CD4-positive, alpha-beta T cell treated with Interleukin-4 for 1 hour (primary cell): ENCODE data around the gene ELP2.
"Not testable (repeated sequence)": the region's sequence is repeated elsewhere in the genome, so short reads cannot be mapped to it uniquely, and the experiment has no call there.

Experiments used
- DNase-seq, 2 donors: peaks; one replicate each; pipeline ENCODE4 v3.0.0-alpha.2; 2020 to 2022

The ELP2 gene

DNA sequence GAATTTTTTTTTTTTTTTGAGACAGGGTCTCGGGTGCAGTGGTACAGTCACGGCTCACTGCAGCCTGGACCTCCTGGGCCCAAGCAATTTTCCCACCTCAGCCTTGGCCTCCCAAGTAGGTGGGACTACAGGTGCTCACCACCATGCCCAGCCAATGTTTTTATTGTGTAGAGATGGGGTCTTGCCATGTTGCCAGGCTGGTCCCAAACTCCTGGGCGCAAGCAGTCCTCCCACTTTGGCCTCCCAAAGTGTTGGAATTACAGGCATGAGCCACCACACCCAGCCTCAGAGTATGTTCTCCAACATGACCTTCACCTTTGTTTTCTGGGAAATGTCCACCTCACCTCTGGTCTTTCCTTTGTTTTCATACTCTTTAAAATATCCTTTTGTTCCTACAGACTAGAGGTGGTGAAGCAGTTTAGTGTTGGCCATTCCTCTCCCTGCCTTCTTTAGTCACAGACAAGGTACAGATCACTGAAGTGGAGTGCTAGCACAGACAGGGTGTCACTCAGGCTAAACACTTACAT is 38.1 kb downstream of the ELP2 start:
- no peak for DNase-seq

DNA sequence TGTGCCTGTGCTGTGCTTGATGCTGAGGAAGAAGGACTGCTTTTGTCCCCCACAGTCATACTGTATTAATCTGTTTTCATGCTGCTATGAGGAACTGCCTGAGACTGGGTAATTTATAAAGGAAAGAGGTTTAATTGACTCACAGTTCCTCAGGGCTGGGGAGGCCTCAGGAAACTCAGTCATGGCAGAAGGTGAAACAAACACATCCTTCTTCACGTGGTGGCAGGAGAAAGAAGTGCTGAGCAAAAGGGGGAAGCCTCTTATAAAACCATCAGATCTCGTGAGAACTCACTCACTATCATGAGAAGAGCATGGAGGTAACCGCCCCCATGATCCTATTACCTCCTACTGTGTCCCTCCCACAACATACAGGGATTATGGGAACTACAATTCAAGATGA is 38.6 kb downstream of the ELP2 start:
- DNase-seq = not testable (repeated sequence)

DNA sequence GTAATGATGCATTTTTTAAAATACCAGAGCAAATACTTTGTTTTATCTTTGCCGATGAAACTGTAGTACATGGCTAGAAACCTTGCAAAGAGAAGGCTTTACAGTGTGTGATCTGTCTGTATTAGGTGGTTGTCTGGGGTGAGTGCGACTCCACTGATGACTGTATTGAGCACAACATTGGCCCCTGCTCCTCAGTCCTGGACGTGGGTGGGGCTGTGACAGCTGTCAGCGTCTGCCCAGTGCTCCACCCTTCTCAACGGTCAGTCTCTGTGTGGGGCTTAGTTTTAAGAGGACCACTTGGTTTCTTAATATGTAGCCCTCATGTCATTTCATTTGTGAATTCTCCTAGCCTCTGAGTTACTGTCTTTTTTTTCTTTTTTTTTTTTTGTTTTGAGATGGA is 40.2 kb downstream of the ELP2 start:
- no peak for DNase-seq

DNA sequence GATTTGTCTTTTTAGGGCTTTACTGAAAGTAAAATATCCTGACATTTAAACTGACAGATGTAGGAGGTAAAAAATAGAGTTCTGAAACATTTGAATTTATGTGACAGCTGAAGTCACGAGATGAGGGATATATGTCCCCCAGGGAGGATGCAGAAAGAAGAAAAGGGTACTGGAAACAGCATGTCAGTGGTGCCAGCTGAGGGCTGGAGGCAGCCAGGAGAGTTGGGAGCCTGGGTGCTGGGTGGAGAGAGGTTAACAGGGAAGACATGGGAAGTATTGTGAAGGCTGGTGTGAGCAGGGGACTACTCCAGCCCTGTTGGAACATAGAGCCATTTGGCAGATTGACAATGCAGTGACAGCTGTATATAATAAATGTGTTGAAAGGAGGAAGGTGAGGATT is 45.8 kb downstream of the ELP2 start:
- no peak for DNase-seq

DNA sequence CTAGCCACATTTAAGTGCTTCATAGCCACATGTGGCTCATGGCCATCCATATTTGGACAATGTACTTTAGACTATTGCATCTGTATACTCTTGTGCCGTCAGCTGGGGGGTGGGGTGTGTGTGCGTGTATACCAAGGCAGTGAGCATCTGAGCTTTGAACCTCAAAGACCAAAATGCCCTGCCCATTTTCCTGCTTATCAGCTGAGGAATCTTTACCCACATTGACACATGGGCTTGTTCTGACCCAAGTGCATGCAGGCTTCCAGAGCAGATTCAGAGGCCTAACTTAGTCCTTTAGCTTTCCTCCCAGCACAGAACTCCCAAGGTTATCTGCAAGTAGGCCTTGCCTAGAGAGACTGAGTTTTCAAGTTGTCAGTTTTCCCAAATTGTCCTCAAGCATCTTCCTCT is 46.5 kb downstream of the ELP2 start:
- DNase-seq = no peak

DNA sequence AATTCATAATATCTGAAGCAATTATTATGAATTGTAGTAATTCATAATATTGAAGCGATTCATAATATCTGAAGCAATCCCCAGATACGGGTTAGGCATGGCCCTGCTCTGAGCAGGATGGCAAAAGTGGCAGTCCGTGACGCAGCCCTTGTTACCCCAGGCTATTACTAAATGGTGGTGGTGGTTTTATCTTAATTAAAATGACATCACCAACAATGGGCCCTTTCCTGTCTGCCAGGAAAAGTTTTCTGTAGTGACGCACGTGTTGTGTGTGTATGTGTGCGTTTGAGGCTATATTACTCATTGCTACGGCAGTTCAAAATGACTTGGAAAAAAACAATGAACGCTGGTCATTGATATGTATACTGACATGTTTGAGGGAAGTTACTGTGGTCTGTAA is 47.0 kb downstream of the ELP2 start:
- DNase-seq = no peak

DNA sequence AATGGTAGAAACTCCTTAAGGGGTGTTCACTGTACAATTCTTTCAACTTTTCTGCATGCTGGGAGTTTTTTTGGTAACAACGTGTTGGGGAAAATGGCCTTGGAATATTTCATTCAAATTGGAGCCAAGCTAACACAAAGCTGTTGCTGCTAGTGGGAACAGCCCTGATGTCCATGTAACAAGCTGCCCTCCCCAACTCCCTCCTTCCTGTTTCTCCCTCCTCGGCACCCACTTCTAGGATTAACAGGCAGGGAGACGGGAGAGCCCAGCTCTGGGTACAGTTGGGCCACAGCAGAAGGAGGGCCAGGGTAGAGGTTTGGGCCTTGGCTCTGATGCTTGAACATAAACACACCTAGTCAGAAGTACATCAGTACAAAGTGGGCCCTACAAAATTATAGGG is 48.2 kb downstream of the ELP2 start:
- no peak for DNase-seq

DNA sequence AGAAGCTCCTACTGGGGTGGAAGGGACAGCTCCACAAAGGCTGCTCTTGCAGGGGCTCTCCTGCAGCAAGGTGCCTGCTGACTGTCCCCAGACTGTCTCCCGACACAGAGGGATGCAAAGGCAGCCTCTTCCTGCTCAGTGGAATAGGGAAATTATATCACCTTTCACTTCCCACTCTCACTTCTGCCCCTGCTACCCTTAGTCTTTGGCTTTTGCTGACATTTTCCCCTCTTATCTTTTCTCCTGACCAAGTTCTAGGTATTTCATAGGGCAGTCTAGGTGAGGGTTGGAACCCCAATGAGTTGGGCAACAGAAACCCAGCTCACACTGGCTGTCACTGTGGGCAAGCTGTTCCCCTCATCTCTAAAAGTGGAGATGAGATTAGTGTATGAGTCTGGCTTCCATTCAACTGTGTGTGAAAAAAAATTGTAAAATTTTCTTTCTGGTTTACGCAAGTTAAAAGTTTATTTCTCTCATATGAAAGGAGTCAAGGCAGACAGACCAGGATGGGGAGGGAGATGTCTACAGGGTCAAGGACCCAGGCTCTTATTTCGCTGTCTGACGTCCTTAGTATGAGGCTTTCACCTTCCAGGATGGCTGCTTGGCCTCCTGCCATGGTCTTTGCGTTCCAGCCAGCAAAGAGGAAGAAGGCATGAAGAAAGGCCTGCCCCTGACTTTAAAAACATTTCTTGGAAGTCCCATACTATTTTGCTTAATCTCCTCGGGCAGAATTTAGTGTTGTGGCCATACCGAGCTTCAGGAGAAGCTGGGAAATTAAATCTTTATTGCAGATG is 50.1 kb downstream of the ELP2 start:
- DNase-seq = no peak

DNA sequence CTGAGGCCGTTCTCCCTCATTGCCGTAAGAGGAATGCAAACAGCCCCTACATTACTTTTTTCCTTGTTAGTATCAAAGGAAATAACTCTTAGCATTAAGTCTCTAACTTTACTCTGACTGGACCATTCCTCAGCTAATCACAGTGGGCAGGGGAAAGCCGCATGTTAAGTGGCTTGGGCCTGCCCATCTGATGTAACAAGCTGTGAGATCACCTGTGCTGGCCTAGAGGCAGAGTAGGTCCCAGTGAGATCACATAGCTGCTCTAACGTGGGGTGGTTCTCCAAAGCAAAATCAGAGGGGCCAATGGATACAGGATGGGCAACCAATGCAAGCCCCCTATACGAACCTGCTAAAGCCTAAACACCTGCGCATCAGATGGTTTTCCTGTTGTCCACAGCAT is 51.7 kb downstream of the ELP2 start:
- no peak for DNase-seq

DNA sequence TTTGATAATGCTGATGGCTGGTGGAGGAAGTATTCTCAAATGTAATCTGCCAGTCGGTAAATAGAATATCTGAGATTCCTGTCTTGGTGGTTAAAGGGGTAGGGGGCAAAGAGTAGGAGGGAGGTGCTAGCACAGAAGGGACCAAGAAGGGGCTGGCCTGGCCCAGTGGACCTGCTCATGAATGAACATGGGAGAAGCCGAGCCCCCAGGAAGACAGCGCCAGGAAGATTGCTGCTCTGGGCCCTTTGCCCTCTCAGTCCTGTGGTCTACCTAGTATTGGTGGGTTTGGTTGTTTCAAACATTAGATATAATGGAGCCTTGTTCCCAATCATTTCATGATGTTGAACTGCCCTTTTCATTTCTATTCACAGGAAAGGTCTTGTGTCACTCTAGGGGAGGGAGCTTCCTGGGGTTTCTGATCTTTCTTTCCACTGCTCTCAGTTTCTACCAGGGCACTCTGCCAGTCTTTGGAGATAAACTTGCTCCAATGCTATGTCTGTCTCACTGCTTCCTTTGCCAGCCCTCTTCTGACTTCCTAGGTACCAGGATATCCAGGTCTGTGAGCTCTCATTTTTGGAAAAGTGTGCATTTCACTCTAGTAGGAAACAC is 52.3 kb downstream of the ELP2 start:
- no peak for DNase-seq

DNA sequence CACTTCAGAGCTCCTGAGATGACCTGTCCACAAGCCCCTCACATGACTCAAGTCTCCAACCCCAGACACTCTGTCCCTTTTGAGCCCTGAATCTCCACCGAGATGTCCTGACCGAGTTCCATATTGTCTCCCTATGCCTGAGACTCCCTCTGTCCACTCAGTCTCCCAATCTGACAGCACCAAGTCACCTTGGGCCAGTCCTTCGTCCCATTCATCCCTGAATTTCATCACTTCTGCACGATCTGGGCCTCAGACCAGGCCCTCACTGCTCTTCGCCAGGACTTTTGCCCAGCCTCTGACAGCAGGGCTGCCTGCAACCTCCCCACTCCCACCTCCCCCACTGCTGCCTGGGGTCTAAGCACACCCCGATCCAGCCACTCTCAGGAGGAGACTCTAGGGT is 53.3 kb downstream of the ELP2 start:
- no peak for DNase-seq

DNA sequence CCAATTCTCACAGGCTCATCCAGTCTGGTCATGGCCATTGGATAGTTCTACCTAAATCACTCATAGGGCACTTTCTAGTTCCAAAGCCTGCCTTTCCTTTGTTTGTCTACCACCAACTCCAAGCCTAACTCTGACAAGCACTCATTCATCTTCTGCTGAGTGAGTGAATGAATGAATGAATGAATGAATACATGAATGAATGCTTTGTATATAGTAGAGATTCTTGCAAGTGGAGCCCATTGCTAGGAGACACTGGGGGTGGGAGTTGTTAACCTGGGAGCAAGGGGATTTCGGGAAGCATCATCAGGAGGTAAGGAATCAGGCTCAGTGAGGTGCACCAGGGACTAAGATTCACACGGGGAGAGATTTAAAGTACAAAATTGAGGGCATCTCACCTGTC is 54.3 kb downstream of the ELP2 start:
- no peak for DNase-seq

DNA sequence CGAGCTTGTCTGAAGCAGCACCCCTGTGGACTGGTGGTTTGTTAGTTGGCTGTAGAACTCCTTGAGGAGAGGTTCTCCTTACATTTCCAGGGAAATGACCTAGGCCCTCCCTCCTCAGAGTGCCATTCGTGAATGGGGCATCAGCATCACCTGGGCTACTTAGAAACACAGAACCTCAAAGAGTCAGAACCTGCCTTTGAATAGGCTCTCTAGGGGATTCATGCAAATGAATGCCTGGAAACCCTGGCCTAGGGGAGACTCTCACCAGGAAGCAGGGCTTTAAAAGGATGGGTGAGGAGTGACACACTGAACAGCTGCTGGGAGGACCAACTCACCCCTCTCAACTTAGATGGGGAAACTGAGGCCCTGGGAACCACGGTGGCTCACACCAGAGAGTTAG is 55.5 kb downstream of the ELP2 start:
- DNase-seq = no peak

DNA sequence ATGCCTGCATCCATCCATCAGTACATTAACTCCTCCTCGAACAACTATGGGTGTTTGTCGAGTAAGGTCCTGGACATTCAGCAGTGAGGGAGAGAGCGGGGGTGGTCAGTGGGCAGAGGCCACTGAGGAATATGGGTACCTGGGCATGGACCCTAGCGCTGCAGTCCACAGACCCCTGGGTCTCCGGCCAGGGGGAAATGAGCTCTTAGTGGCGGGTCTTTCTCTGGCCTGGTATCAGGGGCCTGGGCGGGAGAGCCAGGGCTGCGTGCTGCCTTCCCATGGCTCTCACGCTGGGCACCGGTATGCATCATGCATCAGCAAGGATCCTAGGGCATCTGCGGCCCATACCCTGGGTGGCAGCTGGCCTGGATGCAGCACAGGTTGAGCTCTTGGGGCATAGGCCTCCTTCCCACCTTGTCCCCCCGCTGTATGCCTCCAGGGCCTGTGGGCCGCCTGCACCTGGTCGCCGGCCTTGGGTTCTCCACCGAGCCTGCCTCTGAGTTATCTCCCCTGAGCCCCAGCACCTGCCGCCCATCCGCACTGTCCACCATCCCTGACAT is 56.3 kb downstream of the ELP2 start:
- no peak for DNase-seq

DNA sequence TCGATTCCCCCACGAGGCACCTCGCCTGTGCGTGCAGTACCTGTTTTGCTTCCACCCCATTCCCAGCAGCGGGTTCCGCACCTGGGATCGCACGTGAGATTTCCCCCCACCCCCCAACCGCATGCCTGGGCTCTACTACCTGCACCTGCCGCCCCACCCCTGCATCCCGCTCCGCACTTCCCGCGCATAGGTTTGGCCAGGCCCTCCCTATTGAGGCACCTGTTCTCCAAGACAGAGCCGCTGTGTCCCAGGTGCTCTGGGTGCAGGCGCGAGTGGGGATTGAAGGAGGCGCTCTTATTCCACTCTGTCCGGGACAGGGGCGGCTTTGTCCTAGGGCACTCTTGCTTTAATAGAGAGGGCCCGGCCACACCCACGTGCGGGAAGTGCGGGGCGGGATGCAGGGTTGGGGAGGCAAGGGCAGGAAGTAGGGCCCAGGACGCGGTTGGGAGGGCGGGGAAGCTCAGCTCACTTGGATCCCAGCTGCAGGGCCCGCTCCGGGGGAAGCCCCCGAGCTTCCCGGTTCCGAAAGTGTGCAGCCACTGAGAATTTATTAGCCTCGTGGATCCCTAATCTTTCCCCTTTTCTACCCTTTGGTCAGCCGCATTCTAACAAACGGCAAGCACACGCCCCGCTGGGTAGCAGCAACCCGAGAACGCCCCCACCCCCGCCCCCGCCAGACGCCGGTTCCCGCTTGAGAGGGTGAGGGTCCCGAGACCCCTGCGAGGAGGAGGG is 56.9 kb downstream of the ELP2 start:
- peak in 1 of 2 donors; percentile 3 for DNase-seq

DNA sequence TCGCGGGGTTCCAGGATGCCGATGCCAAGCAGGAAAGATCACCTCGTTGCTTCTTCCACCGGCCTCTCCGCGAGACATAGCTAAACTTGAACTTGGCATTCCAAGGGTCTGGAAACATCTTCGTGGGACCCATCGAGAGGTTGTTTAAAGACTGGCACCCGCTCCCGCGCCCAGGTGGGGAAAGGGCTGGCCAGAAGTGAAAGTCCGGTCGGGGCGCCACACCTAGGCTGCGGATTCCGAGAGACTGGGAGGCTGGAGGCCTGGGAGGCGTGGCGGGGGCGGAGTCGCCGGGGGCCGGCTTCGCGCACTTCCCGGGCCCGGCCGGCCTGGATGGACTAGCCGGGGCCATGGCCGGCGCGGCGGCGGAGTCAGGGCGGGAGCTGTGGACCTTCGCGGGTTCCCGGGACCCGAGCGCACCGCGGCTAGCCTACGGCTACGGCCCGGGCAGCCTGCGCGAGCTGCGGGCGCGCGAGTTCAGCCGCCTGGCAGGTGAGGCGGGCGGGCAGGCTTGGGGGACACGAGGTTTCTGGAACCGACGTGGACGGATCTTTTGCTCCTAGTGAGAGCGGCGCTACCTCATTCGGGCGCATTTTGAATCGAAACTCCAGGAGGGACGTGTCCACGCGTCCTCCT is 57.6 kb downstream of the ELP2 start, which contains the start of gene MOCOS:
Gene MOCOS, plus strand, starts transcription at position 305 of the 633 bp plus-strand sequence. Its CDS starts 43 bp downstream, at position 348.
- DNase-seq = peak; percentile 21 to 34

DNA sequence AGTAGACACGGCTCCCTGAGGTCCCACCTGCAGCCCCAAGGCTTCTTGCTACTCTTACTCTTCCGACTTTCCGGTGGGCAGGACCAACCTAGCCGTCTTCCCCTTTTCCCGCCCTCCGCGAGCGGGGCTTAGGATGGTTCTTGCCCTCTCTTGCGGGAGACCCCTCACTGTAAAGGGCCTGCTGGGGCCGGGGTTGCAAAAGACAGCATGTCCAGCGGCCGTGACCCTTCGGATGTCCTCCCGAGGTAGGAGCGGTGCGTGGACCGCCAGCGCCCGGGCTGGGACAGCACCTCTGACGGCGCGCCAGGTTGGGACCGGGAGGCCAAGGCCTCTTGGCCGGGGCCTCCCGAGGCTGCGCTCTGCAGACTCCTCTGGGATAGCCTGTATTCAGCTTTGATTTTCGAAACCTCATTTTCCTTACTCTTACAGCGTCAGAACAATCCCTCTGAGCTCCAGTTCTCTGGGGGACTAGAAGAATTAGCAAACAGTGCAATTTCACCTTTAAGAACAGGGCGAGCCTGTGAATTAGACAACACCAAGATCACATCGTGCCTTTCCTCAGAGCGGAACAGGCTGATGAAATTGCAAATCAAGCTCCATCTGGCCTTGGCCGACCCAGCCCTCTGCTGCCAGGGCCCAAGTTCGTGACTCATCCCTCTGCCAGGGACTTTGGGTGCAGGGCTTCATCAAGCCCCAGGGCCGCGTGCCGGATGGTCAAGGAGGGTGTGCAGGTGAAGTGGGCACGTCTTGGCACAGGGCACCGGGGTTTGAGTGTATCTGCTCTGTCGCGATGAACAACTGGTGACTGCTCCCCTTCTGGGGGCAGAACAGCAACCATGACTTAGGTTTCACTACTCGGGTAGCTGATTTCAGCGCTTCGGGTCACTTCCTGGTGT is 58.4 kb downstream of the ELP2 start:
- DNase-seq = no peak

DNA sequence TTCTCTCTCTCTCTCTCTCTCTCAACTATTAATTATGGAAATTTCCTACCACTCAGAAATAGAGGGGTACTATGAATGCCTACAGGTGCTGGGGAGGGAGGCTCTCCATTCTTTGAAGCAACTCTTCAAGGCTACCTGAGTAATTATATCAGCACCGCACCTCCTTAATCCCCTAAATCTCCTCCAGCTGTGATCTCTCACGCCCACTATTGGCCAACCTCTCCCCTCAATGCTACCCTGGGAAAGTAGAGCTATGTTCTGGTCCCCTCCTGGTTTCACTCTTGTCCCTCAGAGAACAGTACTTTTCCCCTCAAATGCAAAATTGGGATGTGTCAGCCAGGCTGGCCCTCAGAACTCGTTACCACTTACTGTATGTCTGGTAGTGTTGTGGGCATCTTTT is 59.2 kb downstream of the ELP2 start:
- DNase-seq = no peak

DNA sequence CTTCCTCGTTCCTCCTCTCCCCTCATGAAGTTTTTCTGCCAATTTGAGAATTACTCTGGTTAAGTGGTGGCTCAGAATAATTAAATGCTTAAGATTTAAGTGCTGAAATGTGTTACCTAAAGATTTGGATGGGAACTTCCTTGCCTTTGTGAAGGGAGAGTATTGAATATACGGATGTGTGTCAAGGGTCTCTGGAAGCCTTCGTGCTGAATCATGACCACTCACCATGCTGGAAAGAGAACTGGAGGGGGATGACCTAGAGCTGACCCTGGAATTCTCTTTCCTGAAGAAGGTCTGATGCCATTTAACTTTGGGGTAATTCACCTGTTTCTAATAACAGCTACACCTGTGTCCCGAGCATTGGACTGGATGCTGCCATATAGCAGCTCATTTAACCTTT is 59.8 kb downstream of the ELP2 start:
- no peak for DNase-seq

DNA sequence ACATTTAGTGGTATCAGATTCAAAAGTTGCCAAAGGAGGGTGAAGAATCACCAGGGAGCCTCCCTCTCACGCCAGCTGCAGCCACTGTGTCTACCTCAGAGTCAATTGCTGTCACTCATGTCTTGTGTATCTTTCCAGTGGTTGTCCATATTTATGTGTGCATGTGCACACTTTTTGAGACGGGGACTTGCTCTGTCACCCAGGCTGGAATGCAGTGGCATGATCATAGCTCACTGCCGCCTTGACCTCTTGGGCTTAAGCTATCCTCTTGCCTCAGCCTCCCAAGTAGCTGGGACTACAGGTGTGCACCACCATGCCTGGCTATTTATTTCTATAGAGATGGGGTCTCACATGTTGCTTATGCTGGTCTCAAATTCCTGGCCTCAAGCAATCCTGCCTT is 61.6 kb downstream of the ELP2 start:
- DNase-seq = no peak

DNA sequence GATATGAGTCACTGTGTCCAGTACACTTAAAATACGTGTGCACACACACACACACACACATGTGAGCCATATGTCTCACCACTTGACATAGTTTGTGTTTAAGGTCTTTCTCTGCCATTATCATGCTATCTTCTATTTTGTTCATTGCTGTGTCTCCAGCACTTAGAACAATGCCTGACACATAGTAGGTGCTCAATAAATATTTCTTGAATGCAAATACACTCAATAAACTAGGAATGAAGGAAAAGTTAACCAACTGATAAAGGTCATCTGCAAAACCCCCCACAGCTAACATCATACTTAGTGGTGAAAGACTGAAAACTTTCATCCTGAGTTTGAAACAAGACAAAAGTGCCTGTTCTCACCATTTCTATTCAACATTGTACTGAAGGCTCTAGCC is 62.0 kb downstream of the ELP2 start:
- DNase-seq = no peak
